Esophagus (tissue), 2 donors: ENCODE results near the gene ADGRA1. TPM values are rescaled to one million over a fixed set of nuclear protein-coding genes. Genes with fewer than 3 reads are reported as not detected.

Source experiments
- H3K27ac ChIP-seq, 2 donors: one replicate each; pipeline ENCODE4 v1.5.1; 2013; ENCODE audit warnings: low read depth in 2 of 2, mild to moderate bottlenecking in 2 of 2, inconsistent platforms in 1 of 2, low read length in 1 of 2, moderate library complexity in 1 of 2
- H3K27me3 ChIP-seq, 2 donors: one replicate each; pipeline ENCODE4 v1.6.1; 2013; ENCODE audit warnings: low read length in 2 of 2, control low read depth in 1 of 2, mild to moderate bottlenecking in 1 of 2; ENCODE audit not compliant: insufficient read depth in 2 of 2, control insufficient read depth in 1 of 2
- H3K36me3 ChIP-seq, 2 donors: one replicate each; pipeline ENCODE4 v1.6.1; 2013; ENCODE audit warnings: low read length in 1 of 2; ENCODE audit not compliant: control insufficient read depth in 2 of 2, insufficient read depth in 2 of 2
- H3K4me1 ChIP-seq, 2 donors: one replicate each; pipeline ENCODE4 v1.6.1; 2013; ENCODE audit warnings: low read length in 1 of 2; ENCODE audit not compliant: control insufficient read depth in 2 of 2, insufficient read depth in 2 of 2
- H3K4me3 ChIP-seq, 2 donors: one replicate each; pipeline ENCODE4 v1.5.1; 2013; ENCODE audit warnings: low read length in 2 of 2, mild to moderate bottlenecking in 2 of 2, low read depth in 1 of 2, moderate library complexity in 1 of 2
- H3K9me3 ChIP-seq, 2 donors: one replicate each; pipeline ENCODE4 v1.6.1; 2013; ENCODE audit warnings: mild to moderate bottlenecking in 2 of 2, low read depth in 1 of 2, low read length in 1 of 2, moderate library complexity in 1 of 2; ENCODE audit not compliant: control insufficient read depth in 2 of 2, insufficient read depth in 1 of 2
- WGBS, 2 donors: extraction: QIAGEN DNeasy Blood & Tissue Kit; methylation state at CpG; one replicate each; pipeline ENCODE4 v1.1.7; 2013; 5-methylcytosine and 5-hydroxymethylcytosine counted together
- polyA plus RNA-seq, 2 donors: library from polyadenylated mRNA; stranded (reverse); fragments of 200-250 nt; gene quantifications; one replicate each; pipeline ENCODE4 v1.2.3, GENCODE V29; 2013
- donor health status: healthy with polysubstance abuse.
- donor health status: Bipolar disorder and iron deficiency.

The ADGRA1 gene
- polyA plus RNA-seq, 2 donors, result 0.01 to 0.04 TPM

GRCh38 chr10:133162178-133162909 lies 74.6 kb downstream of the ADGRA1 start:
- H3K4me1 ChIP-seq, result peaks cover 2 to 4% of the 10 kb centered on the region in 2 donors
- 77 to 79% methylated on average over 22 of the region's 22 CpGs for WGBS, 2 donors
- H3K4me3 ChIP-seq, result no peak overlapping the region
- peaks cover 0 to 6% of the 10 kb centered on the region in 2 donors for H3K27me3 ChIP-seq
- no peaks in the 10 kb centered on the region for H3K9me3 ChIP-seq
- H3K27ac ChIP-seq, result no peak overlapping the region
- no peaks in the 10 kb centered on the region for H3K36me3 ChIP-seq

- Histone ChIP-seq H3K9me3 (no peaks in the 10 kb centered on the region), H3K27ac (no peak overlapping the region), H3K4me3 (no peak overlapping the region), H3K36me3 (no peaks in the 10 kb centered on the region), H3K4me1 (peaks cover 2 to 4% of the 10 kb centered on the region in 2 donors), H3K27me3 (peaks cover 0 to 6% of the 10 kb centered on the region in 2 donors)
- 73 to 77% methylated on average over 20 to 21 of the region's 21 CpGs for WGBS, 2 donors
Observed at GRCh38 chr10:133162910-133163856, 75.5 kb downstream of the ADGRA1 start.

GRCh38 chr10:133163889-133164815 lies 76.4 kb downstream of the ADGRA1 start:
- WGBS, 2 donors, result 70 to 72% methylated on average over 31 of the region's 31 CpGs
- H3K27me3 ChIP-seq, result peaks cover 0 to 6% of the 10 kb centered on the region in 2 donors

GRCh38 chr10:133164816-133165555 lies 77.3 kb downstream of the ADGRA1 start:
- Histone ChIP-seq H3K4me1 (peaks cover 2 to 4% of the 10 kb centered on the region in 2 donors), H3K9me3 (no peaks in the 10 kb centered on the region), H3K27me3 (peaks cover 0 to 6% of the 10 kb centered on the region in 2 donors), H3K36me3 (no peaks in the 10 kb centered on the region), H3K27ac (no peak overlapping the region), H3K4me3 (no peak overlapping the region)
- 58 to 70% methylated on average over 26 of the region's 26 CpGs for WGBS, 2 donors

More at GRCh38 chr10:133163889-133164815, 76.4 kb downstream of the ADGRA1 start:
- Histone ChIP-seq H3K4me1 (peaks cover 2 to 4% of the 10 kb centered on the region in 2 donors), H3K36me3 (no peaks in the 10 kb centered on the region), H3K4me3 (no peak overlapping the region), H3K27ac (no peak overlapping the region), H3K9me3 (no peaks in the 10 kb centered on the region)

GRCh38 chr10:133165556-133166503 lies 78.1 kb downstream of the ADGRA1 start:
- peaks cover 0 to 4% of the 10 kb centered on the region in 2 donors for H3K27me3 ChIP-seq
- H3K4me3 ChIP-seq, result no peak overlapping the region
- no peaks in the 10 kb centered on the region for H3K4me1 ChIP-seq
- no peaks in the 10 kb centered on the region for H3K36me3 ChIP-seq
- H3K27ac ChIP-seq, result no peak overlapping the region
- no peaks in the 10 kb centered on the region for H3K9me3 ChIP-seq
- WGBS, 2 donors, result 83 to 84% methylated on average over 36 to 40 of the region's 40 CpGs

GRCh38 chr10:133166504-133166827 lies 78.7 kb downstream of the ADGRA1 start:
- H3K4me1 ChIP-seq, result no peaks in the 10 kb centered on the region
- H3K27me3 ChIP-seq, result no peaks in the 10 kb centered on the region
- no peaks in the 10 kb centered on the region for H3K36me3 ChIP-seq
- 84 to 92% methylated on average over 11 of the region's 11 CpGs for WGBS, 2 donors
- H3K9me3 ChIP-seq, result no peaks in the 10 kb centered on the region
- no peak overlapping the region for H3K4me3 ChIP-seq
- no peak overlapping the region for H3K27ac ChIP-seq

GRCh38 chr10:133166828-133167692 lies 79.3 kb downstream of the ADGRA1 start:
- no peaks in the 10 kb centered on the region for H3K27me3 ChIP-seq
- H3K4me3 ChIP-seq, result no peak overlapping the region
- no peaks in the 10 kb centered on the region for H3K9me3 ChIP-seq
- H3K36me3 ChIP-seq, result no peaks in the 10 kb centered on the region
- H3K4me1 ChIP-seq, result no peaks in the 10 kb centered on the region
- WGBS, 2 donors, result 78 to 82% methylated on average over 64 to 66 of the region's 66 CpGs
- H3K27ac ChIP-seq, result no peak overlapping the region
